ENCODE measurements around the gene KIF17. TPM values are rescaled to one million over a fixed set of nuclear protein-coding genes. Genes with fewer than 3 reads are reported as not detected.
A peak's percentile ranks its signal among the peaks of the same experiment; 100 is the strongest.
"Not testable (repeated sequence)": the region's sequence is repeated elsewhere in the genome, so short reads cannot be mapped to it uniquely, and the experiment has no call there.

The KIF17 gene
- total RNA-seq, 1 donor from 2014 or later: 3.5 TPM

DNA sequence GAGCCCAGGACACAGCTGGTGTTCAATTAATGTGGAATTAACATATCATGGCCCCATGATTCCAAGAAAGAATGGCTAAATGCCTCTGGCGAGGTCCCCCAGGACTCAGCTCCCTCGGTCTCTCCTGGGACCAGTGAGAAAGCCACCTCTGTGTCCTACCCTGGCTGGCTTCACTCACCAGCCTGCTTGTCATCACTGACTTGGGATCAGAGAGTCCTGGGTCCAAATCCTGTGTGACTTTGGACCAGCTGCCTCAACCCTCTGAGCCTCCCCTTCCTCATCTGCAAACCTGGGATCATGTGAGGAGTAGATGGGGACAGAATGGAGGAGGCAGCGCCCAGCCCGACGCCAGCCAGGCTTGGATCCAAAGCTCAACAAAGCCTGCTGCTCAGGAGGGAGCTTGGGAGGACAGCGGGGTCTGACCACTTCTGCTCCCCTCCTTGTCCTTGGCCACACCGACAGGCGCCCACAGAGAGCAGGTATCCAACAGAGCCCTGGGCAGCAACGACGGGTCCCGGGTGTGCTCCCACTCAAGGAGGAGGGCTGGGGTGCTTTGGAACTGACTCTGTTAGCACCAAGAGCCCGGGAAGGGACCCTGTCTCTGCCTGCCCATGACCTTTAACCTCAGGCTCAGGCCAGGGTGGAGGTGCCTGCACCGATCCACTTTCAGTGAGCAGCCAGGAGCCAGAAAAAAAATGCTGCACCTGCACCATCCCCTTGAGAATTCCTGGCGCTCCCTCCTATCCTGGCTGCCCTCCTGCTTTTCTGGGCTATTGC, 11.5 kb upstream of the KIF17 start:
- no peak for ATAC-seq
- intact Hi-C loops (cut with micrococcal nuclease): no loop called here
- DNase-seq: peak; percentile 13

DNA sequence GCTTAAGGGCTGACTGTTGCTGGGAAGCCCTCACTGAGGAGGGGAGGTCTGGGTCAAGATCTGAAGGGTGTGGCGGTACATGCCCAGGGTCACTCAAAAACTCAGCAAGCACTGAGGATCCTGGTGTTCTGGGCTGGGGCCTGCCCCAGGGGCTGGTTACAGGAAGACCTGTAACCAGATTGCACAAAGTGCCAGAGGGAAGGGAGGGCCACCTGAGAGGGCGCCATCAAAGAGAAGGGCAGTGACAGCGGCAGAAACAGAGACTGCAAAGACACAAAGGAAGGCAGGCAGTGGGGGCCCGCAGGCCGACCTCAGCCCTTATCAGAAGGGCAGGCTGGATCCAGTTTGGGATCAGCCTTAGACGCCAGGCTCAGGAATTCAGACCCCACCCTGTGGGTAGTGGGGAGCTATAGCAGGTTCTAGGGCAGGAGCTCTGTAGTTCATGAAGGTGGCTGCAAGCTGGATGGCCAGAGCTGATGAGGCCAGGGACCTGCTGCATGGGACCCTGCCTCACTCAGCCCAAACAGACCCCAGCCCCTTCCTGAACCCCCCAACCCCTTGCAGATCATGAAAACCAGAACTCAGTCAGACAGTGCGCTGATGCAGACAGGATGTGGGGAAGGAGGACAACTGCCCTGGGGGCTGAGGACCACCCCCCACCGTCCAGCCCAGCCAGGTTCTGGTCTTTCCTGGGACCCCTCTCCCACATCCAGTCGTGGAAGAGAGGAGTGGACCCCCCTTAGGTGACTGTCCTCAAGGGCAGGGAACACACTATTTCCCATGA, 10.8 kb upstream of the KIF17 start:
- DNase-seq: peak; percentile 25
- intact Hi-C loops (cut with micrococcal nuclease): no loop called here
- no peak for ATAC-seq

DNA sequence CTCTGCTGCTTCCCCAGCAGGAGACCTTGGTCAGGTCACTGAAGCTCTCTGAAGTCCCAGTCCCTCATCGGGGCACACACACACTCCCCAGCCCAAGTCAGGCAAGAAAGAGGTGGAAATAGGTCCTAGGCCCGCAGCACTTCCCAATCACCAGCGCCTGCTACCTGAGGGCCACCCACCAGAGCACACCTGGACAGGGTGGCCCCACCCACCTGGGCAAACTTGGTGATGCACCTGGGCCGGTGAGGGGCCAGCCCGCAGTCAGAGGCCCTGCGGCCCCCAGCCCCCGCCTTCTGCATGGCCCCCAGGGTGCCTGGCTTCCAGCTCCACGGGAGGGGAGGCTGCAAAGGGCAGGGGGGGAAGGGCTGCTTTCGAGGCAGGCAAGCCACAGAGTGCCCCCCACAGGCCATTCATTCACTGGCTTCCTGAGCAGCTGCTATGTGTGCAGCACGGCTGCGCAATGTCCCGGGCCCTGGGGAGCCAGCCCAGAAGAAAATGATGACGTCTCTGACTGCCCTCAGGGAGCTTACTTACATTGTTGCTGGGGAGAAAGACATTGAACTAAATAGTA, 10.0 kb upstream of the KIF17 start:
- DNase-seq (no peak), ATAC-seq (no peak)
- intact Hi-C loops (cut with micrococcal nuclease): no loop called here

DNA sequence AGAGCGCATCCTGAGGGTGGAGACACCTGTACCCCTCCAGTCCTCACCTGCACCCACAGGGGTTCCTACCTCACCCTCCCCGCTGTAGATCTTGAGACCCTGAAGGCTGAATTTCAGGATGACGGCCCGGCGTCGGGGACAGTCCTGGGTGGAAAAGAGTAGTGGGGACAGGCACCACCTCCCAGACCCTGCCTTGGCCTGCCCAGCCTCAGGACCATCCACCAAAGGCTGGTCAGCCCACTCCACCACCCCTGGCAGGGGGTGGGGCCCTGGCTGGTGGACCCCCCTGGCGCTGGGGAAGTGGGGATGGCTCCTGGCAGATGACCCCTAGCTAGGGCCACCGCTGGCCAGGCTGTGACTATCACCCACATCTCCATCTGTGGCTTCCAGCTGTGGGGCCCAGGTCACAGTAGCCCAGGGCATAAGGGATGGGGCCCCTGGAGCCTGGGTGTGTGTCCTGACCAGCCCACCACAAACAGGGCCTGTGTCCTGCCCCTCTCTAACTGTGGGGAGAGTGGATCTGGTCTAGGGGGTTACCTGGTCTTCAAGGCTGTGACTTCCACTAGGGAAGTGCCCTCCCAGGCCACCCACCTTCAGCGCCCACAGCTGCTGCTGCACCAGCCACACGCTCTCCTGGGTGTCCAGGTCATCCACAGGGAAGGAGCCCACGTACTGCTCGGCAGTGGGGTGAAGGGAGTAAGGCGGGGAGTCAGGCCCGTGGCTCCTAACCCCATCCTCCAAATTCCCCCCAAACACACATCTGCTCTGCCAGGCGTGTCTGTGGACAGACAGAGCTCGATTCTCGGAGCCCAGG, 9.3 kb upstream of the KIF17 start:
- DNase-seq (peak; percentile 11), ATAC-seq (no peak)
- intact Hi-C loops (cut with micrococcal nuclease): no loop called here

DNA sequence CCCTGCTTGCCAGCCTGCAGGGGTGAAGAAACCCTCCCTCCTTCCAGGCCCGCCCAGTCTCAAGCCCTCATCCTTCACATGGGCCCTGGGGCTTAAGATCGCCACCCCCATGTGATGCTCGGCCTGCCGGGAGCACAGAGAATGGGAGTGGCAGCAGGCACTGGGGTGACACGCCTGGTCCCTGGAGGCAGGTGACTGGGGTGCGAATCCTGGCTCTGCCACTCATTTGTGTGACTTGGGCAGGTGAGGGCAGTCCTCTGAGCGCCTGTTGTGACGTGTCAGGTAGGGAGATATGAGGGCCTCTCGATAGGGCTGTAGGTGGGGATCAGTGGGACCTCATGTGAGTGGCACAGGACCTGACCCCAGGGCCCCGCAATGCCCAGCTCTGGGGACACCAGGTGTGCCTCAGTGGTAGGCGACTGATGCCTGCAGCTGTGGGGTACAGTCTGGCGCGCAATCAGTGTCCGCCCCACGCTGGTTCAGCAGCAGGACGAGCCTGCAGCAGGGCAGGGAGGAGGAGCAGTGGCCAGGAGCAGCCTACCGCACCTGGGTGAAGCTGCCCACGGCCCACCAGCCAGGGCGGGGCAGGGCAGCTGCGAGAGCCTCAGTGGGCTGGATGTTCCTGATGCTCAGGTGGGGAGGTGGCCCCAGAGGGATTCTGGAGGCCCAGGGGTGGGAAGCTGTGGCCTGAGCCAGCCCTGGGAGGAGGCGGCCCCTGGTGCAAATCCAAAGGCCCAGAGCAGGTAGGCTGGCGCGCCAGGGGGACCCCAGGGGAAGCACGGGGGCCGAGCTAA, 8.5 kb upstream of the KIF17 start:
- intact Hi-C loops (cut with micrococcal nuclease): no loop called here
- peak; percentile 18 for DNase-seq
- ATAC-seq: no peak

DNA sequence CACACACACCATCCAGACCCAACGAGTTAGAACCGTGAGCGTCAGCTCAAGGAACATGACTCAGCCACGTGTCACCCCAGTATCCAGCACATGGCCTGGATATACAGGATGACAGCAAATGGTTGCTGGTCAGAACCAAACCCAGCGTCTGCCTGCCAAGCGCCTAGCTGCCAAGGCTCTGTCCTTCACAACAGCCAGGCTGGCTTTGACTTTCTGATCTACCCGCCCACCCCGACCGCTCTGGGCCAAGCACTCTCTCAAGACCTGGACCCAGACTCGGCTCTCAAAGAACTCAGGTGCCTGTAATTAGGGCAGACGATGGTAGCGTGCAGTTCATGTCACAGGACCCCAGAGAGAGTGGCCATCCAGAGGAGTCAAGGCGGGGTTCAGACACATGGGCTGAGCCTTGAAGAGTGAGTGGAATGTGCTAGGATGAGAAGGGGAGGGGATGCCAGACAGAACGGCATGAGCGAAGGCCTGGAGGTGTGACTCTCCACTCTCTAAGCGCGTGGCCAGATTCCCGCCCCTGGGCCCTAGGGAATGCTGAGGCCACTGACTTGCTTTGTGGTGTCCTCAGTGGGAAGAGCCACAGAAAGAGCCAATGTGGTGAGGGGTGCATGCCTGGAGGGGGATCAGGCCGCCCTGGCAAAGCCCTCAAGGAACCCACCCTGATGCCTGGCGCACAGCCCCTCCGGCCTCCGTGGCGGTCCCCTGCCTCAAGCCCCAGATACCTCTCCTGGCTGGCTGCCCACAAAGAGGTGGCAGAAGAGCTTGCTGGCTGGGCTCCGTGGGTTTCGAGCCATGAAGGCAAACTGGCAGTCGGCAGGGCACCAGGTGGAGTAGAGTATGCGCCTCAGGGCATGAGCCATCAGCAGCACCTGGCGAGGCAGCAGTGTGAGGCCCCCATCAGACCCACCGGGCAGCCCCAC, 7.6 kb upstream of the KIF17 start:
- ATAC-seq (no peak), DNase-seq (peak; percentile 27)
- intact Hi-C loops (cut with micrococcal nuclease): no loop called here

DNA sequence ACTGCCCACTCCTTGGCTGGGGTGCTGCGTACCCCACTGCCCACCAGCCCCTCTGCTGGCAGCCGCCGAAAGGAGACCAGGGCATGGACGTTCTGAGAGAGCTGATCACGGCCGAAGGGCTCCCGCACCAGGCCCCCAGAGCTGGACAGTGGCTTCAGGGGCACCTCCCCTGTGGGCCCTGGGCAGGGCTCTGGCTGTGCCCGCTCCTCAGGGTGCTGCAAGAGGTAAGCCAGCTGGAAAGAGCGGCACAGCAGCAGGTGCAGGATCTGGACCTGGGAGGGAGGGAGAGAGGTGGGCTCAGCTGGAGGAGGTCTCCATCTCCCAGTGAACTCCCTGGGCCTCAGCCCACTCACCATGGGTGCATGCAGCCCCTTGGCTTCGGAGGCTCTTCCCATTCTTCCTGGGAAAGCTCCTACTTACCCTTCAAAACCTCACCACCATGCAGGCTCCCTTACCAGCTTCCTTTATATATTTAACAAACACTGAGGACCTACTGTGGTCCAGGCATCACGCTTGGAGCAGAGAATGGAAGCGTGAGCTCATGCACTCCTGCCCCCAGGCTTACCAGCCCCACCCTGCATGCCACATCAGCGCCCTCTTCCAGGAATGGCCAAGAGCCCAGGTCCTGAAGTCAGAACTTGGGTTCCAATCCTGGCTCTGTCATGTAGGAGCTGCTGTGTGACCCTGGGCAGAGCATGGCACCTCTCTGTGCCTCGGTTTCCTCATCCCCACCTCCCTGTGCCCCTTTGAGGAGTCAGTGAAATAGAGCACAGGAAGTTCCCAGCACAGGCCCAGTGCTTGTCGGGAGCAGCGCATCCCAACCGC, 6.8 kb upstream of the KIF17 start:
- ATAC-seq (no peak), DNase-seq (peak; percentile 15)
- intact Hi-C loops (cut with micrococcal nuclease): no loop called here

DNA sequence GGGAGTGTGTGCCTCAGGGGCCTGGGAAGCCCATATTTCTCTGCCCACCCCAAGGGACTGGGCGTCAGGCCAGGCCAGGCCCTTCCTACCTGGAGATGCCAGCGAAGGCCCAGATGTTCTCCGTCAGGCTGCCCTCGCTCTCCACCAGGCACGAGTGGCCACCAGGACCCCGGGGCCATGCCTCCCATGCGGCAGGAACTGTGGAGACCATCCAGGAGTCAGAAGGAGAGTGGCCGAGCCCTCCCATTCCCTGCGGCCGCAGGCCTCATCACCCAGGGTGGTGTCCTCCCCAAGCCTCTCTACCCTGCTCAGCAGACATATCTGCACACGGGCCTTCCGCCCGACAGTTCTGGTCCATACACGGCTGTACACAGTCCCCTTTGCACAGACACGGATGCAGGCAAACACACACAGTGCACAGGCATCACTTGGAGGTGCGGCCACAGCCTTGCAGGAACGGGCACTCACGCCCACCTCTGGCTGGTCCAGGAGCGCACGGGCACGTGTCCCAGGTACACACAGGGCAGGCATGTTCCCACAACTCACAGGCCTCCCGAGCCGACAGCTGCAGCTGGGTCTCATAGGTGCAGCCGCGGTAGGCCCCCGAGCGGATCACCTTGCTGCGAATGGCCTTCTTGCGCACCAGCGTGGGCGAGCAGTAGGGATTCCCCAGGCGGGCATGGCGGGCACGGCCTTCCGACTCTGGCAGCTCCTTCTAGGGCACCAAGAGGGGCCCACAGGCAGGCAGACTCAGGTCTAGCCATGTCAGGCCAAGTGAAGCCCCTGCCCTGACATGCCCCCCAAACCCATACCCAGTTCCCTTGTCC, 5.9 kb upstream of the KIF17 start:
- intact Hi-C loops (cut with micrococcal nuclease): no loop called here
- no peak for ATAC-seq
- DNase-seq: peak; percentile 18

DNA sequence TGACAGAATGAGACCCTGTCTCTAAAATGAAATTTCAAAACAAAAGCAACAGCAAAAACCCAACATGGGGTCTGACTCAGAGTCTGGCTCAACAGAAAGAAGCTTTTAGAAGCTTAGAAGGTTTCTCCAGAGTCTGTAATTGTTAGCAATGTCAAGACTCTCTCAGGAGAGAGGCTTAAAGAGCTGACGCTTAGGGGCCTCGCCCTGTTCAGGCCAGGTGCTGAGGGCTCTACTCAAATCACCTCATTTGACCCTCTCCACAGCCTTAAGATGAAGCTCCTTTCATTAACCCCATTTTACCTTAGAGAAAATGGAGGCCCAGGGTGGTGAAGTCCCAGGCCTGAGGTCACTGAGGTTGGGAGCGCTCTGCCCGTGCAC, 5.3 kb upstream of the KIF17 start:
- DNase-seq (no peak), ATAC-seq (no peak)
- intact Hi-C loops (cut with micrococcal nuclease): no loop called here

DNA sequence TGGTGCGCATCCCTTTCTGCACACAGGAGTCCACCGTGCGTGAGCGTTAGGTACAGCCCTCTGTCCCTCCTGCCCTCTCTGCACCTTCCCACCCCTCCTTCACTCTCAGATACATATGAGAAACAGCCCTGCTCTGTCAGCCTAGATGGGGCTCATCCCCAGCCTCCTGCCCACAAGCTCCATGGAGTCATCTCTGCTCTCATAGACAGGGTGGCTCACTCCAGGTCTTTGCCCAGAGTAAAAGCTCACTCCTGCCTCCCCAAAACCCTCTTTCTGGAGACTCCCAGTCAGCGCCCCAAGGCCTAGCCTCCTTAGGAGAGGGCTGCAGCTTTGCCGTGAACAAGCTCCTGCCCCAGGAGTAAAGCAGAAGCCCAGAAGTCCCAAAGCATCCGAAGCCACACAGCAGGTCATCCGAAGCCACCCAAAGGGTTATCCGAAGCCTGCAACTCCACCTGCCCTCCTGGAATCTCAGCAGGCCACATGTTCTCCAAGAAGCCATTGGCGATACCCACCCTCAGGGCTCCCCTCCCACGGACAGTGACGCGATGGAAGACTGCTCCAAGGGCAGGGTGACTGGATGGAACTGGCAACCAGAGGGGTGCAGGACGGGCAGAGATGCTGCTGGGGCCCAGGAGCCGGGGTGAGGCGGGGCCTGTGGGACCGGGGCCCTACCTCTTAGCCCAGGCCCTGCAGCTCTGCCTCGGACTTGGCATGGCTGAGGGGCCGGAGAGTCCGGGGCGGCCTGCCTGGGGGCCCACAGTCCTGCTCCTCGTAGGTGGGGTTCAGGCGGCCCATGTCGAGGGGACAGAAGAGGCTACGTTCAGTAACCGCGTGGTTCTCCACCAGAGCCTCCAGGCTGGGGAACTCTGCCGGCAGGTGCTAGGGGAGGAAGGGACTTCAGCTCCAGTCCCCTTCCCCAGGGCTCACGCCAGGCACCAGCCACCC, 3.6 kb upstream of the KIF17 start:
- ATAC-seq (no peak), DNase-seq (peak; percentile 23)
- intact Hi-C loops (cut with micrococcal nuclease): no loop called here

DNA sequence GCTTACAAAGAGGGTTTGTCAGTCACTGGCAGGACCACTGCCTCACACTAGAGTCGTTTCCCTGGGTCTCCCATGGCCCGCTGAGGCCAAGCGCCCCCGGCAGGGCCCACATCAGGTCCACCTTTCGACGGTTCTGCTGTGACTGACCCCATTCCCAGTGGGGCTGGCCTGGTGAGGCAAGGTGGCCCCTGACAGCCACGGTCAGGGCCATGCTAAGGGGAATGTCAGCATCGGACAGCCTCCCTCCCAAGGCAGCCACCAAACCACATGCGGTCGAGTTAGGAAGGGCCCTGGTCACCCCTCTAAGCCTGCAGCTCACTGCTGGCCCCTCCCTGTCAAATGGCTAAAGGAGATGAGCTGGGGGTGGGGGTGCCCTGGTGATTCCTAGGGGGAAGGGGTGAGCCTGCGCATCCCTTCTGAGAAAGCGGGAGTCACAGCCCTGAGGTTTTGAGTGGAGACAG, 2.9 kb upstream of the KIF17 start:
- intact Hi-C loops (cut with micrococcal nuclease): no loop called here
- DNase-seq (peak; percentile 19), ATAC-seq (no peak)

DNA sequence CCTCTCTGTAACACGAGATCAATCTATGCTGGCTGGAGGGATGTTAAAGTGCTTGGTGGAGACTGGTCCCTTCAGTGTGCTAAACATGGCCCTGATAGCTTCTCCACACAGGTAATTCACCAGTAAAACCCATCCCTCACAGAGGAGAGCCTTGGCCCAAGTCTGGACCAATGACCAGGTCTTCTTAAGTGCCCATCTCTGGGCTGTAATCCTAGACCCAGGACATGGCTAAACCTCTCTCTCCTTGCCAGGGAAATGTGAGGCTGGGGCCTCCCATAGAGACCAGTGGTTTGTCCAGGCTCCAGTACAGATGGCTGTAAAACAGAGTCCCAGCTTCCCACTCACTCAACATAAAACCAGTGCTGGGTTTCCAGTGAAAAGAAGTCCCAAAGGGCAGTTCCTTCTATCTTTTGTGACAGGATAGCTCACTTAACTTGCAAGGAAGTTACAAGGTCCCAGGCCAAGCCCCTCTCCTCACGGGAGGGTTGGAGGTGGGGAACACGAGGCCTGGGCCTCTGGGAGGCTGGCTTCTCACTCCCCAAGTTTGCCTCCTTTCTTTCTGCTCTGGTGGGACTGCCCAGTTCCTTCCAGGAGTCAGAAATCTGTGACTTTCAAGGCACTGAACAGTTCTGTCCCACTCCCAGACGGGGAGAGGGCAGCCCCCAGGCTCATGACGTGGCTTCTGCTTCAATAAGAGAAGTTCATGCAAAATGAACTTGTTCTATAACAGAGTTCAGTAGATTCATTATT, 2.2 kb upstream of the KIF17 start:
- intact Hi-C loops (cut with micrococcal nuclease): no loop called here
- peak; percentile 1 for DNase-seq
- no peak for ATAC-seq

DNA sequence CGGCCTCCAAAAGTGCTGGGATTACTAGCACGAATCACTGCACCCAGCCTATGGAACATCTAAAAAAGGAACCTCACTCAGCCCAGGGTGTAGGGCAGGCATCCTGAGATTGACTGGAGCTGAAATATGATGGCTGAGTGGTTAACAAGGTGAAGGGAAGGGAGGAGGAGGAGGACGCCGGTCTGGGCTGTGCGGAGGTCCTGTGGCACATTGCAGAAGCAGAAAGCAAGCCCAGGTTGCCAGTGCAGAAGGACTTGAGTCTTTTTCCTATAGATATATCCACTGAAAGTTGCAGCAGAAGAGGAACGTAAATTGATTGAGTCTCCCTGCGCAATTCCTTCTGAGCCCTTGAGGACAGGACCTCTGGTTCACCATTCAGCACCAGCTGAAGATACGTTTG, 1.5 kb upstream of the KIF17 start:
- DNase-seq: peak; percentile 1
- ATAC-seq: no peak
- intact Hi-C loops (cut with micrococcal nuclease): no loop called here

DNA sequence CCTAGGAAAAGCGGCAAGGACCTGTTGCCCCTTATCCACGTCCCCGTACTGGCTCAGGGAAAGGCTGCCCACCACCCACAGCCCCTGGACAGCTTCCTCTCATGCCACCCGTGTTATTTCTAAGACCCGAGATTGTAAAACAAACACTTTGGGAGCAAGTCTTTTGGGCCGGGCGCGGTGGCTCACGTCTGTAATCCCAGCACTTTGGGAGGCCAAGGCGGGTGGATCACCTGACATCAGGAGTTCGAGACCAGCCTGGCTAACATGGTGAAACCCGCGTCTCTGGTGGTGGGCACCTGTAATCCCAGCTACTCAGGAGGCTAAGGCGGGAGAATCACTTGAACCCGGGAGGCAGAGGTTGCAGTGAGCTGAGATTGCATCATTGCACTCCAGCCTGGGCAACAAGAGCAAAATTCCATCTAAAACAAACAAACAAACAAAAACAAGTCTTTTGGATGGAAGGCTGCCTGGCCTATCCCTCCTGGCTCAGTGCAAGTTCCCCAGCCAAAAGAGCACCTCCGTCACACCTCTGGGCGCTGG, 606 bp upstream of the KIF17 start:
- intact Hi-C loops (cut with micrococcal nuclease); ATAC-seq; DNase-seq: not testable (repeated sequence)
